BLaER1 treated with 17β-estradiol and CSF1 and Interleukin-3, amounts not matched to agents 10 nM and 100 nM (cell line): ENCODE data around the gene ADAMTS2.

Experiments used
- H3K27ac ChIP-seq, 11 experiments: shearing (Covaris generic); formaldehyde crosslinking; 2 replicates each; pipeline ENCODE4 v1.8.1; 2022
- H3K27me3 ChIP-seq, 11 experiments: shearing (Covaris generic); formaldehyde crosslinking; 2 replicates each; pipeline ENCODE4 v1.8.1; 2022
- H3K36me3 ChIP-seq, 11 experiments: shearing (Covaris generic); formaldehyde crosslinking; 2 replicates each; pipeline ENCODE4 v1.8.1; 2022
- H3K4me1 ChIP-seq, 10 experiments: shearing (Covaris generic); formaldehyde crosslinking; 2 replicates each; pipeline ENCODE4 v1.8.1; 2022
- H3K4me2 ChIP-seq, 11 experiments: shearing (Covaris generic); formaldehyde crosslinking; 2 replicates each; pipeline ENCODE4 v1.8.1; 2022
- H3K4me3 ChIP-seq, 10 experiments: shearing (Covaris generic); formaldehyde crosslinking; 2 replicates each; pipeline ENCODE4 v1.8.1; 2022
- H3K9ac ChIP-seq, 11 experiments: shearing (Covaris generic); formaldehyde crosslinking; 2 replicates each; pipeline ENCODE4 v1.8.1; 2022
- H3K9me3 ChIP-seq, 11 experiments: shearing (Covaris generic); formaldehyde crosslinking; replicated peaks in 1 of 11; 2 replicates each; pipeline ENCODE4 v1.8.1; 2022
- H4K20me1 ChIP-seq, 11 experiments: shearing (Covaris generic); formaldehyde crosslinking; 2 replicates each; pipeline ENCODE4 v1.8.1; 2022
- Cebpa-rat ChIP-seq, 11 experiments: shearing (Covaris generic); IDR thresholded peaks; 2 replicates each; pipeline ENCODE4 v1.8.1; 2022

The ADAMTS2 gene

GRCh38 chr5:179379321-179379890 is 34.1 kb upstream of the ADAMTS2 start:
- H3K9me3 ChIP-seq: 0 out of 22 replicates have a peak, but pooled peaks cover 0 to under 1% (median 0%) of the 10 kb centered on the region in 11 experiments
- H3K4me3 ChIP-seq: no peak overlapping the region
- H3K36me3 ChIP-seq: no peaks in the 10 kb centered on the region
- no peak overlapping the region for H3K9ac ChIP-seq
- no peak for TF ChIP-seq Cebpa-rat (IDR thresholded peaks at IDR 0.05)
- peaks cover 0 to 4% (median 0%) of the 10 kb centered on the region in 10 experiments; a peak in 1 of 20 replicates for H3K4me1 ChIP-seq
- no peak overlapping the region for H3K4me2 ChIP-seq
- H3K27me3 ChIP-seq: no peaks in the 10 kb centered on the region
- H4K20me1 ChIP-seq: no peaks in the 10 kb centered on the region
- H3K27ac ChIP-seq: no peak overlapping the region

- H3K27ac ChIP-seq: no peak overlapping the region
- no peaks in the 10 kb centered on the region for H3K9me3 ChIP-seq
These were observed 33.4 kb upstream of the ADAMTS2 start for GRCh38 chr5:179378441-179379271.

GRCh38 chr5:179378116-179378440 is 32.8 kb upstream of the ADAMTS2 start:
- Histone ChIP-seq H3K4me2 (no peak overlapping the region), H4K20me1 (no peaks in the 10 kb centered on the region), H3K4me3 (no peak overlapping the region), H3K9me3 (no peaks in the 10 kb centered on the region), H3K27ac (no peak overlapping the region), H3K36me3 (no peaks in the 10 kb centered on the region), H3K4me1 (peaks cover 0 to 4% (median 0%) of the 10 kb centered on the region in 10 experiments; a peak in 1 of 20 replicates), H3K9ac (no peak overlapping the region), H3K27me3 (no peaks in the 10 kb centered on the region)
- no peak for TF ChIP-seq Cebpa-rat (IDR thresholded peaks at IDR 0.05)

More at GRCh38 chr5:179378441-179379271, 33.4 kb upstream of the ADAMTS2 start:
- no peaks in the 10 kb centered on the region for H4K20me1 ChIP-seq
- no peak for TF ChIP-seq Cebpa-rat (IDR thresholded peaks at IDR 0.05)
- H3K4me3 ChIP-seq: no peak overlapping the region
- H3K4me2 ChIP-seq: no peak overlapping the region
- no peaks in the 10 kb centered on the region for H3K36me3 ChIP-seq
- no peaks in the 10 kb centered on the region for H3K27me3 ChIP-seq
- no peak overlapping the region for H3K9ac ChIP-seq
- H3K4me1 ChIP-seq: peaks cover 0 to 4% (median 0%) of the 10 kb centered on the region in 10 experiments; a peak in 1 of 20 replicates

- TF ChIP-seq Cebpa-rat (IDR thresholded peaks at IDR 0.05): no peak
- Histone ChIP-seq H3K4me1 (peaks cover 0 to 4% (median 0%) of the 10 kb centered on the region in 10 experiments; a peak in 1 of 20 replicates), H3K27ac (no peak overlapping the region), H3K27me3 (no peaks in the 10 kb centered on the region), H3K4me3 (no peak overlapping the region), H3K9me3 (no peaks in the 10 kb centered on the region), H3K9ac (no peak overlapping the region), H3K36me3 (no peaks in the 10 kb centered on the region), H3K4me2 (no peak overlapping the region), H4K20me1 (no peaks in the 10 kb centered on the region)
These were observed 32.3 kb upstream of the ADAMTS2 start for GRCh38 chr5:179377421-179378115.

GRCh38 chr5:179376701-179377420 is 31.6 kb upstream of the ADAMTS2 start:
- Histone ChIP-seq H3K27me3 (no peaks in the 10 kb centered on the region), H3K4me3 (no peak overlapping the region), H3K27ac (no peak overlapping the region), H4K20me1 (no peaks in the 10 kb centered on the region), H3K4me2 (no peak overlapping the region), H3K9ac (no peak overlapping the region), H3K9me3 (no peaks in the 10 kb centered on the region), H3K4me1 (peaks cover 0 to 4% (median 0%) of the 10 kb centered on the region in 10 experiments; a peak in 1 of 20 replicates), H3K36me3 (no peaks in the 10 kb centered on the region)
- no peak for TF ChIP-seq Cebpa-rat (IDR thresholded peaks at IDR 0.05)

- no peaks in the 10 kb centered on the region for H4K20me1 ChIP-seq
- no peaks in the 10 kb centered on the region for H3K27me3 ChIP-seq
- H3K4me1 ChIP-seq: peaks cover 0 to 4% (median 0%) of the 10 kb centered on the region in 10 experiments; a peak in 1 of 20 replicates
- TF ChIP-seq Cebpa-rat (IDR thresholded peaks at IDR 0.05): no peak
- H3K27ac ChIP-seq: no peak overlapping the region
- H3K9me3 ChIP-seq: no peaks in the 10 kb centered on the region
- H3K4me2 ChIP-seq: no peak overlapping the region
- H3K36me3 ChIP-seq: no peaks in the 10 kb centered on the region
- no peak overlapping the region for H3K9ac ChIP-seq
- H3K4me3 ChIP-seq: no peak overlapping the region
These were observed 30.6 kb upstream of the ADAMTS2 start for GRCh38 chr5:179375831-179376365.

- no peak overlapping the region for H3K9ac ChIP-seq
- no peak overlapping the region for H3K4me2 ChIP-seq
- no peak for TF ChIP-seq Cebpa-rat (IDR thresholded peaks at IDR 0.05)
- H4K20me1 ChIP-seq: no peaks in the 10 kb centered on the region
- peaks cover 0 to 4% (median 0%) of the 10 kb centered on the region in 10 experiments; a peak in 1 of 20 replicates for H3K4me1 ChIP-seq
- H3K4me3 ChIP-seq: no peak overlapping the region
- no peak overlapping the region for H3K27ac ChIP-seq
- no peaks in the 10 kb centered on the region for H3K27me3 ChIP-seq
- no peaks in the 10 kb centered on the region for H3K9me3 ChIP-seq
- H3K36me3 ChIP-seq: no peaks in the 10 kb centered on the region
These were observed 30.0 kb upstream of the ADAMTS2 start for GRCh38 chr5:179375236-179375685.

- TF ChIP-seq Cebpa-rat (IDR thresholded peaks at IDR 0.05): no peak
- no peak overlapping the region for H3K27ac ChIP-seq
- H3K4me1 ChIP-seq: peaks cover 0 to 4% (median 0%) of the 10 kb centered on the region in 10 experiments; a peak in 1 of 20 replicates
- no peaks in the 10 kb centered on the region for H4K20me1 ChIP-seq
- no peaks in the 10 kb centered on the region for H3K9me3 ChIP-seq
- no peaks in the 10 kb centered on the region for H3K27me3 ChIP-seq
- no peak overlapping the region for H3K4me2 ChIP-seq
- H3K9ac ChIP-seq: no peak overlapping the region
- no peak overlapping the region for H3K4me3 ChIP-seq
- no peaks in the 10 kb centered on the region for H3K36me3 ChIP-seq
These were observed 29.4 kb upstream of the ADAMTS2 start for GRCh38 chr5:179374506-179375235.
